SW 1271 (cell line): ENCODE results near the gene FLT3LG.
A peak's percentile ranks its signal among the peaks of the same experiment; 100 is the strongest.

Experiments used
- DNase-seq, 2 experiments: peaks; one replicate each; lab custom pipeline; 2025; lab: John Stamatoyannopoulos, UW

FLT3LG gene

DNA sequence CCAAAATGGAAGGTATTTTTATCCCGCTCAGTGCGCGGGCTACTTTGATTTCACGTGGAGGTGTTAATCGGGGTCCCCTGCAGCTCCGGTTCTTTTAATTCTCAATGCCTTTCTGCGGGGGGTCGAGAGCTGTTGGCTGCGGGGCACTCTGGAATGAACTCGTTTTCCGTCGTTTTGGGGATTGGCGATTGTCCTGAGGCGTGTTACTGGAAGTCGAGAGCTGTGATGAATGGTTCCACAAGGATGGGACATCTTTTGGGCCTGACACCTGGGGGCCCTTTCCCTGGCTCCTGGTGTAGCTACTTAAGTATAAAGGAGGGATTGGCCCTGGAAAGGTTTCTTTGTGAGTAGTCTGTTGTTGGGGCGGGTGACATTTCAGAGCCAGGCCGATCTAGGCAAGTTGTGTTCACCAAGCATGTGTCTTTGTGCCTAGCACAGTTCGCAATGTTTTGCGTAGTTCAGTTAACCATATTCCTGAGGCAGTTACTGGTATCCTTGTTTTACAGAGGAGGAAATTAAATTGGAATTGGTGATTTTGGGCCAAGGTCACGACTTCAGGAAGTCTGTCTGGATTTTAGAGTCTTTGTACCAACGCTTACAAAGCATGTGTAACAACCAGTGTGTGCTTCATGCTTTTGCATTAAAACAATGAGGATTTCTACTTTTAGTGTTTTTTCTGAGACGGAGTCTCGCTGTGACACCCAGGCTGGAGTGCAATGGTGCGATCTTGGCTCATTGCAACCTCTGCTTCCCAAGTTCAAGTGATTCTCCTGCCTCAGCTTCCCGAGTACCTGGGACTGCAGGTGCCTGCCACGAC, 14.2 kb downstream of the FLT3LG start:
- no peak for DNase-seq

DNA sequence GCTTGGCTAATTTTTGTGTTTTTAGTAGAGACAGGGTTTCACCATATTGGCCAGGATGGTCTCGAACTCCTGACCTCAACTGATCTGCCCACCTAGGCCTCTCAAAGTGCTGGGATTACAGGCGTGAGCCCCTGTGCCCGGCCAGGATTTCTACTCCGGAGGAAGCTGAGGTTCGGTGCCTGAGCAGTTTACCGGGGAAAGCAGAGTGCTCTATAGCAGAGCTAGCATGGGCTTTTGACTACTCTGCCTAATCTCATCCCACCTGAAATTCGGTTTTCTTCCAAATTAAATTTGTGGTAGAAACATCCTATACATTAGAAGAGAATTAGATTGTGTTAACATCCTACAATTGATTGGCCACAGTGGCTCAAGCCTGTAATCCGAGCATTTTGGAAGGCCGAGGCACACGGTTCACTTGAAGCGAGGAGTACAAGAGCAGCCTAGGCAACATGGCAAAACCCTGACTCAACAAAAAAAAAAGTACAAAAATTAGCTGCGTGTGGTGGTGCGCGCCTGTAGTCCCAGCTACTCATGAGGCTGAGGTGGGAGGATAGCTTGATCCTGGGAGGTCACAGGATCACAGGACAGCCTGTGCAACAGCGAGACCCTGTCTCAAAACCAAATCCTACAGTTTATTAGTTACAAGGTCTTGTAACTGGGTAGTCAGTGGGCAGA, 15.0 kb downstream of the FLT3LG start:
- no peak for DNase-seq

DNA sequence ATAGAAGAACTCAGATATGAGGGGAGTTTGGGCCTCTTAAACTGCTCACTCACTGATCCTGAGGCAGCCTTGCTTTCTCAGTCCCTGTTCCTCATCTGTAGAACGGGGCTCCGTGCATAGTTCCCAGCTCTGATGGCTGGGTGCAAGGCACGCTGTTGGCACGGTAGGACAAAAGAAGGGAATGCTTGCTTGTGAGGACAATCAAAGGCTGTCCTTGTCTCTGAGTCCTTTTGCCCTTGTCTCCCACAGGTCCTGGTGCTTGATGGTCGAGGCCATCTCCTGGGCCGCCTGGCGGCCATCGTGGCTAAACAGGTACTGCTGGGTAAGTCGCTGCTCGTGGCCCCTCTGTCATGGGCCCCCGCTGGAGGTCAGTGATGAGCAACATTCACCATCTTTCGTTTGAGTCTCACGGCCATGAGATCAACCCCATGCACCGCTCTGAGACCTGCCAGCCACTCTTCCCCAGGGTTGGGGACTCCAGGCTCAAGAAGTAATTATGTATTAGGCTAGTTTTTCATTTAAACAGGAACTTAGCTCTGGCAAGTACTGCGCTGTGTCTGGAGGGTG, 15.7 kb downstream of the FLT3LG start:
- DNase-seq: no peak

DNA sequence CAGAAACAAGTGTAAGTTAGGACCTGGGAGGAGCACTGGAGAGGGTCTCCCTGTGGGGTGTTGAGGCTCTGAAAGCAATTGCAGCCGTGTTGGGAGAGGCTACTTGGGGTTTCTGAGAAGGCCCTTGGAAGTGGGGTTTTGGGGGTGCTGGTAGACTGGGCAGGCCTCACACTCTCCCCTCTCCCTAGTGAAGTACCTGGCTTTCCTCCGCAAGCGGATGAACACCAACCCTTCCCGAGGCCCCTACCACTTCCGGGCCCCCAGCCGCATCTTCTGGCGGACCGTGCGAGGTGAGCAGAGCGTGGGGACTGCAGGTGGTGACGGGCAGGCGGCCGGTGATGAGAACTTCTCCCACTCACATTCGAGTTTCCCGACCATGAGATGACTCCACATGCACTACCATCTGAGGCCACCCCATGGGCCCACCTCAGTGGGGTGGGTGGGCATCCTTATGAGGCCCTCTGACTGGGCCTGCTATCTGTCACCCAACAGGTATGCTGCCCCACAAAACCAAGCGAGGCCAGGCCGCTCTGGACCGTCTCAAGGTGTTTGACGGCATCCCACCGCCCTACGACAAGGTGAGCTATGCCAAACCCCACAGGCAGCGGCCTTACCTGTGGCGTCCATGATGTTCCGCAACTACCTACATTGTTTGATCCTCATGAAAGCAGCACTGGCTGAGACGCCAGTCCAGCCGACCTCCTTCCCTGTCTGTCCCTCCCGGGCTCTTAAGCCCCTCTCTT, 16.4 kb downstream of the FLT3LG start:
- no peak for DNase-seq

DNA sequence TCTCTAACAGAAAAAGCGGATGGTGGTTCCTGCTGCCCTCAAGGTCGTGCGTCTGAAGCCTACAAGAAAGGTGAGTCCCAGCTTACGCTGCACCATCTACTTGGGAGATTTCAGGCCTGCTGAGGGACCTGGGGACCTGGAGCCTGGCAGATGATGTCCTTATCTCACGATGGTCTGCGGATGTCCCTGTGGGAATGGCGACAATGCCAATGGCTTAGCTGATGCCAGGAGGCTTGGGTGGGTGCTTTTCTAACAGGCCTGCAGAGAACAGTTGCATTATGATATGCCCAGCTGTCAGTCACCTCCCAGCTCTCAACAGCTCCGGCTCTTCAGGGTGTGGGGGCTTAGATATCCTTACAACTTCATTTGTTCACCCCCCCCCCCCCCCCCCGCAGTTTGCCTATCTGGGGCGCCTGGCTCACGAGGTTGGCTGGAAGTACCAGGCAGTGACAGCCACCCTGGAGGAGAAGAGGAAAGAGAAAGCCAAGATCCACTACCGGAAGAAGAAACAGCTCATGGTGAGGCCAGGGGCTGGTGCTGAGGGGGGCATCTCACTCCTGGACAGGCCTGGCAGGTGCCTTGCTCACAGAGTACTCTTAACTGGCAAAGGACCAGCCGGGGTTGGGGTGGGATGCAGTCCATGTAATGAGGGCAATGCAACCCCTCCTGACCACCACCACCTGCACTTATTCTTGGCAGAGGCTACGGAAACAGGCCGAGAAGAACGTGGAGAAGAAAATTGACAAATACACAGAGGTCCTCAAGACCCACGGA, 17.2 kb downstream of the FLT3LG start:
- DNase-seq: no peak

DNA sequence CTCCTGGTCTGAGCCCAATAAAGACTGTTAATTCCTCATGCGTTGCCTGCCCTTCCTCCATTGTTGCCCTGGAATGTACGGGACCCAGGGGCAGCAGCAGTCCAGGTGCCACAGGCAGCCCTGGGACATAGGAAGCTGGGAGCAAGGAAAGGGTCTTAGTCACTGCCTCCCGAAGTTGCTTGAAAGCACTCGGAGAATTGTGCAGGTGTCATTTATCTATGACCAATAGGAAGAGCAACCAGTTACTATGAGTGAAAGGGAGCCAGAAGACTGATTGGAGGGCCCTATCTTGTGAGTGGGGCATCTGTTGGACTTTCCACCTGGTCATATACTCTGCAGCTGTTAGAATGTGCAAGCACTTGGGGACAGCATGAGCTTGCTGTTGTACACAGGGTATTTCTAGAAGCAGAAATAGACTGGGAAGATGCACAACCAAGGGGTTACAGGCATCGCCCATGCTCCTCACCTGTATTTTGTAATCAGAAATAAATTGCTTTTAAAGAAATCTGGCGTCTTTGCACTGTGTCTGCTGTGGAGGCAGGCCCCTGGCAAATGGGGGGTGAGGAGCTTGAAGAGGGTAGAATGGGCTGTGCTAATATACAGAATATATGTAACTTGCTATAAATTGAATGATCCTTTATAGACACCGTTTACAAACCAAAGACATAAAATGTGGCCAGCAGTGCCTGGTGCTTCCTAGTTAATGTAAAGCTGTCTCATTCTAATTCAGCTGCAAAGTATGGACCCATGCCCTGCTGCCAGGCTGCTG, 18.0 kb downstream of the FLT3LG start:
- no peak for DNase-seq

DNA sequence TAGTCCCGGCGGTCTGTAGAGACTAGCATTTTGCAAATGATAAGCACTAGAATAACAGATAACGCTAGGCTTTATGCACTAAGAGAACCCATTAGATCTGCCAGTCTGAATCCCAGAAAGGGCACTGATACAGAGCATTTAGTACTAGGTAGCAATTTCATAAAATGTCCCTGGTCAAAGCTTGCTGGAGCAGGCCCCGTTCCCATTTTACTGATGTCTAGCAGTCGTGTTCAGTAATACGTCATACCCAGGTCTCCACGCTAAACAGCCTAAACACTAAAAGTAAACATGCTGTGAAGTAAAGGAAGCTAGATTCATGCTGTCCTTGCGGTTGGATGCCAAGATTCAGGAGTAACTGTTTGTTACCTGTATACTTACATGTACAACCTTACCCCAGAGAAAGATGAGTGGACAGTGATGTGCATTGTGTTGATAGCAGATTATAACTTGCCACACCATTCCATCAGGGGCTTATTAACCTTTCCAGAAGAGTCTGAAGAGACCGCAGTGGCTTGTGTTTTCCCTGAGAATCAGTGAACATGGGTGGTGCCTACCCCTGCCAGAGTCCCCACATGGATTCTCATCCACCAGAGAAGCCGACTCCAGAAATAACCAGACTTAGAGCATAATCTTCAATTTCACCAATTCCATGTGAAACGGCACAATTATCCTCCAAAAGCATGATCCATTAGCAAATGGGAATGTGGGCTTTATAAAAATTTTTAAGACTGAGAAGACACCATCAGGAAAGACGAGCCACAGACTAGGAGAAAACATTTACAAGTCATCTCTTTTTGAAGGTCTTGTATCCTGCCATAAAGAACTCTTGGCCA, 18.8 kb downstream of the FLT3LG start:
- peak in 1 of 2 experiments; percentile 32 for DNase-seq

DNA sequence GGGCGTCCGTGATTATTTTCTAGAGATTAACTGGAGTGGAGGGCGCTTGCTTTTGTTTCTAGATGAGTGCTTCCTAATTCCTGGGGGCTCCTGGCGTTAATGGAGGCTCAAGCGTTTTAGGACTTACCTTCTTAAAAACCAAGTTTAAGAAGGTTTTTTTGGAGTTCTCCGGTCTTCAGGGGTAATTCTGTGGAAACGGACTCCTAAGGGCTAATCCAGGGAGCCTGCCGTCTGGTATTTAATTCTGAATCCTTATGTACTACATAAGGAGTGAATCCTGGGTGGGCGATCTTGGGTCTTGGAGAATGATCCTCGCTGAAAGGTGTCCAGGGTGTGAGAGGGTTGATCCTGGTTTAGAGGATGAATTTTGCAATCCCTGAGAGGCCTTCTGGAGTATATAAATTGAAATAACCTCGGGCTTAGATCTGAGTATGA, 22.6 kb downstream of the FLT3LG start:
- no peak for DNase-seq

DNA sequence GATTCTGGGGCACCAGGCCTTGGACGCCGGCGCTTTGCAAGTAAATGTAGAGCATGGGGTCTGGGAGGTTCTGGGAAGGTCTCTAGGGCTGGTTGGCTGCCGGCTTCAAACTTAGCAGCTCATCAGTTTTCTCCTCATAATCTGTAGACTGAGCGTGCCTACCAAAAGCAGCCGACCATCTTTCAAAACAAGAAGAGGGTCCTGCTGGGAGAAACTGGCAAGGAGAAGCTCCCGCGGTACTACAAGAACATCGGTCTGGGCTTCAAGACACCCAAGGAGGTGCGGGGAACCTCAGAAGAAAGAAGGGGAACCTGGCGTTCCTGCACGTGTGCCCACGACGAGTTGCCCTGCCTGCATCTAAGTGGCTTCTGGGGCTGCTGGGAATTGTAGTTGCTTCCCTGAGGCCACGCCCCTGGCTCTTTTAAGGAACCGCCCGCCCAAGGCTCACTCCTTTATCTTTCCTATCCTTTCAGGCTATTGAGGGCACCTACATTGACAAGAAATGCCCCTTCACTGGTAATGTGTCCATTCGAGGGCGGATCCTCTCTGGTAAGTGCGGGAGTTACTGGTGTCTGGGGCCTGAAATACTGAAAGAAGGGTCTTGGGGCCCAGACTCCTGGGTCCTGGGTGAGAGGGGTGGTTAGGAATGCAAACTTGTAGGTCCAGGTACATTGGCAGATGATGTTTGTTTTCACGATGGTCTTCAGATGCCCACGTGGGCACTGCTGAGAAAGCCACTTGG, 23.2 kb downstream of the FLT3LG start:
- peak in 1 of 2 experiments; percentile 30 for DNase-seq

DNA sequence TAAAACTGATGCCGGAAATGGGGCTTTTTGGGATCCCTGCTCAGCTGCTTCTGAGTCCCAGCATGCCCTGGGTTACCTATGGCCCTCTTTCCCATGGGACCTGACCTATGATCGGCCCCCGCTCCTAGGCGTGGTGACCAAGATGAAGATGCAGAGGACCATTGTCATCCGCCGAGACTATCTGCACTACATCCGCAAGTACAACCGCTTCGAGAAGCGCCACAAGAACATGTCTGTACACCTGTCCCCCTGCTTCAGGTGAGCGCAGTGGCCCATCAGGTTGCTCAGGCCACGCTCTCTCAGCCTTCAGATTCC, 23.7 kb downstream of the FLT3LG start:
- no peak for DNase-seq

DNA sequence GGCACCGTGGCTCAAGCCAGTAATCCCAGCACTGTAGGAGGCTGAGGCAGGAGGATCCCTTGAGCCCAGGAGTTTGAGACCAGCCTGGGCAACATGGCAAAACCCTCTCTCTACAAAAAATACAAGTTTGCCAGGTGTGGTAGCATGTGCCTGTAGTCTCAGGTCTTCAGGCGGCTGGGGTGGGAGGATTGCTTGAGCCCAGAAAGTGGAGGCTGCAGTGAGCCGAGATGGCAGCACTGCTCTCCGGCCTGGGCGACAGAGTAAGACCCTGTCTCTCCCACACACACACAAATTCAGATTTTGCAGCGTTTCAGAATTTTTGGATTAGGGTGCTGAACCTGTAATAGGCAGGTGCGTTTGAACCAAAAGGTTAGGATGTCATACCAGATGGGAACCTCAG, 24.5 kb downstream of the FLT3LG start:
- DNase-seq: no peak

DNA sequence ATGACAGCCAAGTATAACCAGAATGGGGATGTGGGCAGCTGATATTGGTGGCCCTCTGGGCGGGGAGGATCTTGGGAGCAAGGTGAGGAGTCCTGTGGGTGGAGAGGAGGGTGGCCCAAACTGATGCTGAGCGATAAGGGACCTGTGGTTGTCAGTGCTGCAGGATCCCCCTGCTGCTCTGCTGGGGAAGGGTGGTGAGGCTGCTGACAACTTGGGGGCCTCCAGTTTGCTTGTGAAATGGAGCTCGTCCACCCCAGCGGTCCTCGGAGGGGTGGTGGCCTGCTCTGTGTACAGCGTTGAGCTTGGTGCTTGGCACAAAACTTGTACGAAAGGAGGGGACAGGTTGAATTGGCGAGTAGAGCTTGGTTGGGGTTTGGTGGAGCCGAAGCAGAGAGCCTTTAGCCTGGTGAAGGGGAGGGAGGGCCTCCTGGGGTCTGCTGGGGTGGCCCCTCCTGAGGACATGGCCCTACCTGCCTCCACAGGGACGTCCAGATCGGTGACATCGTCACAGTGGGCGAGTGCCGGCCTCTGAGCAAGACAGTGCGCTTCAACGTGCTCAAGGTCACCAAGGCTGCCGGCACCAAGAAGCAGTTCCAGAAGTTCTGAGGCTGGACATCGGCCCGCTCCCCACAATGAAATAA, 25.1 kb downstream of the FLT3LG start:
- DNase-seq: no peak

DNA sequence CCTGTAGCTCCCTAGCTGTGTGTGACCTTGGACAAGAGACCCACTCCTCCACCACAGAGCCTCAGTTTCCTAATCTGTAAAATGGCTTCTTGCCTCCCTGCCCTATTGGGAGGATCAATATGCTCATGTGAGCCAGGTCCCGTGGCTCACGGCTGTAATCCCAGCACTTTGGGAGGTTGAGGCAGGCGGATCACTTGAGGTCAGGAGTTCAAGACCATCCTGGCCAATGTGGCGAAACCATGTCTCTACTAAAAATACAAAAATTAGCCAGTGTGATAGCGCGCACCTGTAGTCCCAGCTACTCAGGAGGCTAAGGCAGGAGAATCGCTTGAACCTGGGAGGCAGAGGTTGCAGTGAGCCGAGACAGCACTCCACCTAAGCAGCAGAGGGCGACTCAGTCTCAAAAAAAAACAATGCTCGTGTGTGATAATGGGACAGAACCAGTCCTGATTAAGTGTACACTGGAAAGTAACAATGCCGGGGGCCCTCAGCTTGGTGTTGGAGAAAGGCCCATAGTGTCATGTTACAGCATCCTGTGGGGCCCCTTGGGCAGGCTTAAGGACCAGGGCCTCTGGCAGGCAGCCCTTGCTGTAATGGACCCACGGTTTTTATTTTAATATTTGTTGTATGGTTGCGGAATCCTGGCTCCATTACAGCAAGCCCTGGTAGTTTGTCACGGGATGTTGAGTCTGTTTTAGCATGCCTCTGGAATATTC, 29.0 kb downstream of the FLT3LG start:
- peak in 1 of 2 experiments; percentile 37 for DNase-seq

DNA sequence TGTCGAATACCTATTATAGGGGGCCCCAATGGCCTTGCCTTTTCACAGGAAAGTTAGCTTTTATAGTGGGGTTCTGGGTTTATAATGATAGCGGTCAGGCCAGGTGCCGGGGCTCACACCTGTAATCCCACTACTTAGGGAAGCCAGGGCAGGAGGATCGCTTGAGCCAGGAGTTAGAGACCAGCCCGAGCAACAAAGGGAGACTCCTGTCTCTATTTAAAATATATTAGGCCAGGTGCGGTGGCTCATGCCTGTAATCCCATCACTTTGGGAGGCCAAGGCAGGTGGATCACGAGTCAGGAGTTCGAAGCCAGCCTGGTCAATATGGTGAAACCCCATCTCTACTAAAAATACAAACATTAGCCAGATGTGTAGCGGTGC, 29.6 kb downstream of the FLT3LG start:
- no peak for DNase-seq

DNA sequence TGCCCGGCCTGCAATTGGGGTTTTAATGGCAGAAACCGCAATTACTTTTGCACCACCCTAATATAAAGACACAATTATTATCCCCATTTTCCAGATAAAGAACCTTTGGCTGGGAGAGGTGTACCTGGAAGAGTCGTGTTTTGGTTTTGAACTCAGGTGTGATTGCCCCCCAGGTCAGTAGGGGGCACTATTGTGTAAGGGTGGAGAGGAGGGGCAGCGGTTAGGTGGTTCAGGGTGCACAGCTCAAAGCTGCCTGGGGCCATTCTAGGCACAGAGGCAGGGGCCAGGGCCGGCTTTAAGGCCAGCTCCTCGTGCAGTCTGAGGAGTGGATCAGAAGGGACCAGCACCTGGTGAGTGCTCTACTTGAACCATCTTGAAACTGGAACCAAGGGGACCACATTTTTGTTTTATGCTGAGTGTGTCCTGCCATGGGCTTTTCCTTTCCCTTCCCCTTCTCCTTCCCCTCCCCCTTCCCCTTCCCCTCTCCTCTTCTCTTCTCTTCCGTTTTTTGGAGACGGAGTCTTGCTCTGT, 32.6 kb downstream of the FLT3LG start:
- no peak for DNase-seq

DNA sequence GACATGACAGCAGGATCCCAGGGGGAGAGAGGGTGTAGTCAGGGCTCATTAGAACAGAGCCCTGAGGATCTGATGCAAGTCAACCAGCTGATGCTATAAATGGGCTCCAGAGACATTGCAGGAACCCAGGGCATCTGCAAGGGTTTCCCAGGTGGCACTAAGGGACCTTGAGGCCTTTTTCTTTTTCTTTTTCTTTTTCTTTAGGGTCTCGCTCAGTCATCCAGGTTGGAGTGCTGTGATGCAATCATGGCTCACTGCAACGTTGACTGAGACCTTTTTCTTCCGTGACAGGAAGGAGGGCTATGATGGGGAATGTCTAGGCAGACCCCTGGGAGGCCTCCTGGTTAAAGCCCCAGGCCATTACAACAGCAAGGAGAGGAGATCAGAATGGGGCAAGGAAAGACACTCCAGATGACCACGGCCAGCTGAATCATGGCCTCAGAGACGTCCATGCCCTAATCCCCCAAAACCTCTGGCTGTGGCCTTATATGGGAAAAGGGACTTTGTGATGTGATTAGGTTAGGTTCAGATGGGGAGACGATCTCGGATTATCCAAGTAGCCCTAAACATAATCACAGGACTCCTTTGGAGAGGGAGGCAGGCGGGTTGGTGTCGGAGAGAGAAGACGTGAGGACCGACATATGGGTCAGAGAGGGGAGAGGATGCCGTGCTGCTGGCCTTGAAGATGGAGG, 33.9 kb downstream of the FLT3LG start:
- DNase-seq: no peak

DNA sequence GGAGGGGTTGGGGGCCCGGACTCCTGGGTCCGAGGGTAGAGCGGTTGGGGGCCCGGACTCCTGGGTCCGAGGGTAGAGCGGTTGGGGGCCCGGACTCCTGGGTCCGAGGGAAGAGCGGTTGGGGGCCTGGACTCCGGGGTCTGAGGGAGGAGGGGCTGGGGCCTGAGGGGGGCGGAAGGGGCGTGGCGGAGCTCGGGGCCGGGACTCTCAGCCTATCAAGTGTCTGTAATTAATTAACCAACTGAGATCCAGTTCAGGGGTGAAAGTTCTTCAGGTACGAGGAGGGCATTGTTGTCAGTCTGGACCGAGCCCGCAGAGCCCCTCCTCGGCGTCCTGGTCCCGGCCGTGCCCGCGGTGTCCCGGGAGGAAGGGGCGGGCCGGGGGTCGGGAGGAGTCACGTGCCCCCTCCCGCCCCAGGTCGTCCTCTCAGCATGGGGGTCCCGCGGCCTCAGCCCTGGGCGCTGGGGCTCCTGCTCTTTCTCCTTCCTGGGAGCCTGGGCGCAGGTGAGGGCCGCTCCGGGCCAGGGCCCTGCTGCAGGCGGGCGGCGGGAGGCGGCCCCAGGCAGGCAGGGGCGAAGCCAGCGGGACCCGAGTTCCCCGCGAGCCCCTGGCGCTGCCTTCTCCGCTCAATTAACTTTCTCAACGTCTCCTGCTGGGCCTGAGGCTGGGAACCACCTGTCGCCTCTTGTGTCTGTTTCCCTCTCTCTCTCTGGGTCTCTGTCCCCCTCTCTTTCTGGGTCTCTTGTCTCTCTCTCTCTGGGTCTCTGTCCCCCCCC, 39.1 kb downstream of the FLT3LG start:
- no peak for DNase-seq
